HCT116 (cell line): Measurements from ENCODE around the gene FUT6. TPM values are rescaled to one million over a fixed set of nuclear protein-coding genes. Genes with fewer than 3 reads are reported as not detected.

ENCODE experiments used
- total RNA-seq: library from RNA; stranded (reverse); gene quantifications from one replicate; pipeline ENCODE4 v1.2.1, GENCODE V29; 2021; ENCODE audit not compliant: unreplicated experiment

Gene FUT6
- total RNA-seq, 1 experiment from 2014 or later, result not detected

Other genes starting within 250 kb of the FUT6 start
- gene SAFB2, start 216.9 kb downstream of the FUT6 start, total RNA-seq, result 86.9 TPM
- 143 TPM for gene SAFB, start 216.6 kb downstream of the FUT6 start, total RNA-seq
- 61.6 TPM for gene MICOS13, start 159.2 kb downstream of the FUT6 start, total RNA-seq
- gene HSD11B1L, start 158.7 kb downstream of the FUT6 start, total RNA-seq, result 6.0 TPM
- gene RPL36, start 149.4 kb downstream of the FUT6 start, total RNA-seq, result 1,504 TPM
- 180 TPM for gene LONP1, start 119.6 kb downstream of the FUT6 start, total RNA-seq
- not detected for gene CATSPERD, start 119.1 kb downstream of the FUT6 start, total RNA-seq
- 13.5 TPM for gene PRR22, start 55.0 kb downstream of the FUT6 start, total RNA-seq
- 78.1 TPM for gene DUS3L, start 48.5 kb downstream of the FUT6 start, total RNA-seq
- gene NRTN, start 34.6 kb downstream of the FUT6 start, total RNA-seq, result 11.5 TPM
- 2.6 TPM for gene FUT3, start 11.7 kb upstream of the FUT6 start, total RNA-seq
- gene FUT5, start 30.8 kb upstream of the FUT6 start, total RNA-seq, result 0.84 TPM
- 311 TPM for gene NDUFA11, start 64.1 kb upstream of the FUT6 start, total RNA-seq
- gene VMAC, start 65.2 kb upstream of the FUT6 start, total RNA-seq, result 2.1 TPM
- gene CAPS, start 74.6 kb upstream of the FUT6 start, total RNA-seq, result 2.5 TPM
- gene RANBP3, start 138.4 kb upstream of the FUT6 start, total RNA-seq, result 62.4 TPM